LNCaP clone FGC (cell line): ENCODE results near the gene MCM7.

Source experiments
- DNase-seq: peaks from one replicate; pipeline ENCODE4 v3.0.0-alpha.2; 2011; ENCODE audit warnings: low read depth
- H3K4me3 ChIP-seq: 2 replicates; pipeline ENCODE4 v1.5.1; 2011; ENCODE audit warnings: mild to moderate bottlenecking, low read depth, low read length, control low read depth
- CTCF ChIP-seq: IDR thresholded peaks from 2 replicates; pipeline ENCODE4 v1.5.1; 2012; ENCODE audit warnings: mild to moderate bottlenecking; ENCODE audit not compliant: control insufficient read depth, insufficient read depth; ENCODE audit errors: extremely low read depth

The MCM7 gene

GRCh38 chr7:100059251-100059739 lies 41.9 kb downstream of the MCM7 start:
- no peak for TF ChIP-seq CTCF
- H3K4me3 ChIP-seq, result no peak overlapping the region
- no peak for DNase-seq

- H3K4me3 ChIP-seq, result no peak overlapping the region
- no peak for TF ChIP-seq CTCF
- no peak for DNase-seq
Measured at GRCh38 chr7:100057006-100057405, 44.2 kb downstream of the MCM7 start.

GRCh38 chr7:100053215-100053614 lies 48.0 kb downstream of the MCM7 start:
- peak; percentile 43 for TF ChIP-seq CTCF
- H3K4me3 ChIP-seq, result no peak overlapping the region
- peak; percentile 59 for DNase-seq

- H3K4me3 ChIP-seq, result no peak overlapping the region
- DNase-seq, result no peak
- no peak for TF ChIP-seq CTCF
Measured at GRCh38 chr7:100051611-100052010, 49.6 kb downstream of the MCM7 start.

- peak within 1 kb of the TSS; percentile 85 for H3K4me3 ChIP-seq
- TF ChIP-seq CTCF, result no peak
- no peak for DNase-seq
Measured at GRCh38 chr7:100049441-100050291, 51.5 kb downstream of the MCM7 start, which contains the start of gene ZSCAN21. ZSCAN21 (plus strand) TSS chr7:100049774; CDS start chr7:100057007, 7,233 bp downstream.

- DNase-seq, result no peak
- H3K4me3 ChIP-seq, result no peak overlapping the region
- TF ChIP-seq CTCF, result no peak
Measured at GRCh38 chr7:100048680-100049079, 52.5 kb downstream of the MCM7 start.
